Ovary (tissue), 9 donors: ENCODE results near the gene ZSWIM5. TPM values are rescaled to one million over a fixed set of nuclear protein-coding genes. Genes with fewer than 3 reads are reported as not detected.

Experiments used
- DNase-seq, 5 donors: peaks; one replicate each; pipeline ENCODE4 v3.0.0-alpha.2; 2019 to 2020
- H3K27ac ChIP-seq, 2 donors: fragments of 200-600 bp; one replicate each; pipeline versions ENCODE4 v1.5.1 to v1.8.0; 2019 to 2022
- H3K27me3 ChIP-seq: fragments of 200-600 bp; one replicate; pipeline ENCODE4 v1.8.0; 2022
- H3K36me3 ChIP-seq: fragments of 200-600 bp; sonication (generic); one replicate; pipeline ENCODE4 v1.5.1; 2019
- H3K4me1 ChIP-seq: one replicate; pipeline ENCODE4 v1.8.1; 2013; ENCODE audit warnings: mild to moderate bottlenecking, moderate library complexity; ENCODE audit not compliant: insufficient read depth
- H3K4me3 ChIP-seq: fragments of 200-600 bp; sonication (generic); one replicate; pipeline ENCODE4 v1.5.1; 2017
- H3K9me3 ChIP-seq, 2 donors: fragments of 200-600 bp in 1 of 2; sonication (generic) in 1 of 2; one replicate each; pipeline versions ENCODE4 v1.5.1 to v1.8.1; 2013 to 2019; ENCODE audit warnings: mild to moderate bottlenecking in 1 of 2, moderate library complexity in 1 of 2
- EP300 ChIP-seq: sonication (generic); formaldehyde crosslinking; IDR thresholded peaks from one replicate; pipeline ENCODE4 v1.6.1; 2017; ENCODE audit warnings: antibody characterized with exemption
- POLR2A ChIP-seq: fragments of 450-650 bp; IDR thresholded peaks from one replicate; pipeline ENCODE4 v1.6.1; 2017; ENCODE audit warnings: antibody characterized with exemption, mild to moderate bottlenecking, moderate library complexity
- WGBS, 3 donors: extraction: QIAGEN DNeasy Blood & Tissue Kit in 1 of 3; methylation state at CpG; one replicate each; pipeline versions ENCODE4 v1.1.5 to v1.1.7; 2013 to 2017; 5-methylcytosine and 5-hydroxymethylcytosine counted together
- intact Hi-C, 4 donors: fragments of 100-400 bp; cut with DNase I; formaldehyde crosslinking; loops; one replicate each; pipeline versions ENCODE4 v1.11.0 to v1.15.1; 2022 to 2023
- polyA plus RNA-seq, 2 donors: library from polyadenylated mRNA; stranded (reverse); fragments of 200-250 nt in 1 of 2; fragments of 350-450 nt in 1 of 2; fragmentation: Illumina TruSeq in 1 of 2; extraction: RNeasy Lipid Tissue Mini Kit (QIAGEN cat#74804) in 1 of 2; gene quantifications; one replicate each; pipeline ENCODE4 v1.2.3, GENCODE V29; 2013 to 2014
- total RNA-seq, 7 donors: library from RNA; depleted of rRNA in 2 of 7; stranded (reverse); fragments of >200 nt in 2 of 7; fragmentation: NEBNext Ultra II Directional in 3 of 7; extraction: Animal tissue kit (Norgen Biotek cat#: 25700) in 3 of 7; gene quantifications; one replicate each; pipeline versions ENCODE4 v1.1.0 to v1.2.4, GENCODE V29; 2016 to 2023
- TF ChIP-seq, protein P1 (sequence below), 3 donors: fragments of 450-650 bp in 2 of 3; fragments of 200-600 bp in 1 of 3; IDR thresholded peaks; one replicate each; pipeline versions ENCODE4 v1.5.1 to v1.8.0; 2016 to 2022; ENCODE audit warnings: antibody characterized with exemption in 3 of 3, mild to moderate bottlenecking in 1 of 3
- donor health status: DM: no; HTN: no; CAD: no; lungs with moderate emphysema.
- donor health status: DM: no; HTN: no; CAD: no.
- donor health status: Bipolar disorder and iron deficiency.
- donor health status: DM: yes; HTN: yes; CAD: no.
- donor health status: DM: no; HTN: no; CAD: no.
- donor health status: DM: yes; HTN: yes; CAD: no.

Gene ZSWIM5
- total and polyA plus RNA-seq, 9 donors = 6.0 to 13.3 (median 10.0) TPM

DNA sequence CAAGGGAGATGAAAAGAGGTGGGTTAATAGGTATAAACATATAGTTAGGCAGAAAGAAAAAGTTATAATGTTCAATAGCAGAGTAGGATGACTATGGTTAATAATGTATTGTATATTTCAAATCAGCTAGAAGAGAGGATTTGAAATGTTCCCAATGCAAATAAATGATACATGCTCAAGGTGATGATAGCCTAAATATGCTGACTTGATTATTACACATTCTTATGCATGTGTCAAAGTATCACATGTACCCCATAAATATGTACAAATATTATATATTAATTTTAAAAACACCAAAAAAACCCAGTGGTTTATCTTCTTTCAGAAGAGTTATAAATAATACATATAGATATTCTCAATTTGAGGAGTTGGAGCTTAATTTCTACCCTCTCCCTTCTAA is 38.3 kb upstream of the ZSWIM5 start:
- intact Hi-C loops = no loop called here
- Histone ChIP-seq H3K27me3 (no peaks in the 10 kb centered on the region), H3K27ac (no peak overlapping the region), H3K4me1 (no peaks in the 10 kb centered on the region), H3K9me3 (no peaks in the 10 kb centered on the region), H3K36me3 (no peaks in the 10 kb centered on the region), H3K4me3 (no peak overlapping the region)
- no peak for DNase-seq
- TF ChIP-seq EP300 (no peak), POLR2A (no peak)
- TF ChIP-seq, protein P1, sequence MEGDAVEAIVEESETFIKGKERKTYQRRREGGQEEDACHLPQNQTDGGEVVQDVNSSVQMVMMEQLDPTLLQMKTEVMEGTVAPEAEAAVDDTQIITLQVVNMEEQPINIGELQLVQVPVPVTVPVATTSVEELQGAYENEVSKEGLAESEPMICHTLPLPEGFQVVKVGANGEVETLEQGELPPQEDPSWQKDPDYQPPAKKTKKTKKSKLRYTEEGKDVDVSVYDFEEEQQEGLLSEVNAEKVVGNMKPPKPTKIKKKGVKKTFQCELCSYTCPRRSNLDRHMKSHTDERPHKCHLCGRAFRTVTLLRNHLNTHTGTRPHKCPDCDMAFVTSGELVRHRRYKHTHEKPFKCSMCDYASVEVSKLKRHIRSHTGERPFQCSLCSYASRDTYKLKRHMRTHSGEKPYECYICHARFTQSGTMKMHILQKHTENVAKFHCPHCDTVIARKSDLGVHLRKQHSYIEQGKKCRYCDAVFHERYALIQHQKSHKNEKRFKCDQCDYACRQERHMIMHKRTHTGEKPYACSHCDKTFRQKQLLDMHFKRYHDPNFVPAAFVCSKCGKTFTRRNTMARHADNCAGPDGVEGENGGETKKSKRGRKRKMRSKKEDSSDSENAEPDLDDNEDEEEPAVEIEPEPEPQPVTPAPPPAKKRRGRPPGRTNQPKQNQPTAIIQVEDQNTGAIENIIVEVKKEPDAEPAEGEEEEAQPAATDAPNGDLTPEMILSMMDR (IDR thresholded peaks at IDR 0.05) = no peak

DNA sequence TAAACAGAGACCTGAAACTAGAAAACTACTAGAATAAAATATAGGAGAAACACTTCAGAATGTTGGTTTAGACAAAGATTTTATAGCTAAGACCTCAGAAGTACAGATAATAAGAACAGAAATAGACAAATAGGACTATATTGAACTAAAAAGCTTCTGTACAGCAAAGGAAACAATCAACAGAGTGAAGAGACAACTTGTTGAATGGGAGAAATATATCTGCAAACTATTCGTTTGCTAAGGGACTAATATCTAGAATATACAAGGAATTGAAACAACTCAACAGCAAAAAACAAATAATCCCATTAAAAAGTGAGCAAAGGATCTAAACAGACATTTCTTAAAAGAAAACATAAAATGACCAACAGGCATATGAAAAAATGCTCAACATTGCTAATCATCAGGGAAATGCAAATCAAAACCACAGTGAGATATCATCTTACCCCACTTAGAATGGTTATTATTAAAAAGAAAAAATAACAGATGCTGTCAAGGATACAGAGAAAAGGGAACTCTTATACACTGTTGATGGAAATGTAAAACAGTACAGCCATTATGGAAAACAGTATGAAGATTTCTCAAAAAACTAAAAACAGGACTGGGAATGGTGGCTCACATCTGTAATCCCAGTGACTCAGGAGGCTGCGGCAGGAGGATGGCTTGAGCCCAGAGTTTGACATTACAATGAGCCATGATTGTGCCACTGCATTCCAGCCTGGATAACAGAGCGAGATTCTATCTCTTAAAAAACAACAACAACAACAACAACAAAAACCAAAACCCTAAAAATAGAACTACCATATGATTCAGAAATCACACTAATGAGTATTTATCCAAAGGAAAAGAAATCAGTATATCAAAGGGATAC is 37.3 kb upstream of the ZSWIM5 start:
- Histone ChIP-seq H3K4me1 (no peaks in the 10 kb centered on the region), H3K9me3 (no peaks in the 10 kb centered on the region), H3K27me3 (no peaks in the 10 kb centered on the region), H3K36me3 (no peaks in the 10 kb centered on the region), H3K27ac (no peak overlapping the region), H3K4me3 (no peak overlapping the region)
- intact Hi-C loops = no loop called here
- TF ChIP-seq, protein P1 (IDR thresholded peaks at IDR 0.05) = no peak
- TF ChIP-seq POLR2A = no peak
- no peak for TF ChIP-seq EP300
- no peak for DNase-seq
- 63 to 81% (median 75%) methylated on average over 3 of the region's 3 CpGs for WGBS, 3 donors

DNA sequence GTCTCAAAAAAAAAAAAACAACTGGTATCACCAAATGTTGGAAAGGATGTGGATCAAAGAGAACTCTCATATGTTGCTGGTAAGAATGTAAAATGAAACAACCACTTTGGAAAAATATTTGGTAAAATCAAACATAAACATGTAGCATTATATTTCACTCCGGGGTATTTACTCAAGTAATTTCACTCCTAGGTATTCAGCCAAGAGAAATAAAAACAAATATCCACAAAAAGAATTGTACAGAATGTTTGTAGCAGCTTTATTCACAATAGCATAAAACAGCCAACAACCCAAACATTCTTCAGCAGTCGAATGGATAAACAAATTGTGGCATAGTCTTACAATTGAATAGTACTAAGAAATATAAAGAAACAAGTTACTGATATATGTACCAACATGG is 32.4 kb upstream of the ZSWIM5 start:
- Histone ChIP-seq H3K27ac (no peak overlapping the region), H3K36me3 (no peaks in the 10 kb centered on the region), H3K27me3 (no peaks in the 10 kb centered on the region), H3K4me1 (no peaks in the 10 kb centered on the region), H3K9me3 (no peaks in the 10 kb centered on the region), H3K4me3 (no peak overlapping the region)
- intact Hi-C loops = no loop called here
- no peak for DNase-seq
- TF ChIP-seq, protein P1 (IDR thresholded peaks at IDR 0.05) = no peak
- no peak for TF ChIP-seq EP300
- no peak for TF ChIP-seq POLR2A
- 9 to 28% (median 14%) methylated on average over 2 of the region's 2 CpGs for WGBS, 3 donors

DNA sequence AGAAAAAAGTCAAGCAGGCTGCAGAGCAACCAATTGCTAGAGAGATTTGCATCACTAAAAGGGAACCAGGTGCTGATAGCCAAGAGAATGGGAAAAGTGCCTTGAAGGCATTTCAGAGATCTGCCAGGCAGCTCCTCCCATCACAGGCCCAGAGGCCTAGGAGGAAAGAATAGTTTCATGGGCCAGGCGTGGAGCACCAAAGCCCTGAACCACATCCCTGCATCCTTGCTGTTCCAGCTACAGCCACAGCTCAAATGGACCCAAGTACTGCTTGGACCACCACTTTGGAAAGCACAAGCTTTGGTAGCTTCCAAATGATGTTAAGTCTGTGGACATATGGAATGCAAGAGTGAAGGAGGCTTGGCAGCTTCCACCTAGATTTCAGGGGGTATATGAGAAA is 29.7 kb upstream of the ZSWIM5 start:
- no peak overlapping the region for H3K4me3 ChIP-seq
- H3K4me1 ChIP-seq = no peaks in the 10 kb centered on the region
- 89 to 100% (median 94%) methylated on average over 1 of the region's 1 CpG for WGBS, 3 donors
- TF ChIP-seq EP300 = no peak
- no peak for TF ChIP-seq POLR2A
- TF ChIP-seq, protein P1 (IDR thresholded peaks at IDR 0.05) = no peak
- no peaks in the 10 kb centered on the region for H3K27me3 ChIP-seq
- H3K9me3 ChIP-seq = no peaks in the 10 kb centered on the region
- H3K36me3 ChIP-seq = no peaks in the 10 kb centered on the region
- no peak for DNase-seq
- intact Hi-C loops = no loop called here
- H3K27ac ChIP-seq = no peak overlapping the region
